ENCODE measurements around the gene BDH1.

The BDH1 gene

DNA sequence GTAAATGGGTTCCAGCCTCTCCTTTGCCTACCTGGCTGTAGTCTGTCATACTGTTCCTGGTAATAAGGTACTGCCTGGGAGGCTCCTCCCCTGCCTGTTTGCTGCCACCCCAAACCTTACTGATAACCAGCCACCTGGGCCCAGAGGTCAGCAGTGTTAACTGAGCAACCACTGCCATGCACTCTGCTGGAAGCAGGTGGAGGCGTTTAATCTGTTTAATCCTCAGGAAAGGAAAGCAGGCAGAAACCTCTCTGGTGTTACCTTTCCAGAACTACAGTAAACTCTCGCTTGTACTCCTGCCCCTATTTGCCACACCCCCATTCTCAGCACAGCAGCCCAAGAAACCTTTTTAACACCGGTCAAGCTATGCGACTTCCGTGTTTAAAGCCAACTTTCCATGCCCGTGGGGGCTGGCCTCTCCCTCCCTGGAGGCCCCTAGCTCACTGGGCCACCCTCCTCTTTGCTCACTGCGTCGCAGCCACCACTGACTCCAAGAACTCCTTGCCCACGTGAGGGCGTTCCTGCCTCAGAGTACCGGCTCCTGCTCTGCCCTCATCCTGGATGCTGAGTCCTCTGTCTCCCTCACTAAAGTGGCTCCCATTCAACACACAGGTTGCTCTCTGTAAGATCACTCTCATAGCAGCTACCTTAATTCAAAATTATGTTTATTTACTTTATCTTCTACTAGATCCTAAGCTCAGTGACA lies 8.3 kb downstream of the BDH1 start:
- no peak for DNase-seq

- DNase-seq = no peak
These were observed 9.3 kb downstream of the BDH1 start for GRCh38 chr3:197546307-197547085.

DNA sequence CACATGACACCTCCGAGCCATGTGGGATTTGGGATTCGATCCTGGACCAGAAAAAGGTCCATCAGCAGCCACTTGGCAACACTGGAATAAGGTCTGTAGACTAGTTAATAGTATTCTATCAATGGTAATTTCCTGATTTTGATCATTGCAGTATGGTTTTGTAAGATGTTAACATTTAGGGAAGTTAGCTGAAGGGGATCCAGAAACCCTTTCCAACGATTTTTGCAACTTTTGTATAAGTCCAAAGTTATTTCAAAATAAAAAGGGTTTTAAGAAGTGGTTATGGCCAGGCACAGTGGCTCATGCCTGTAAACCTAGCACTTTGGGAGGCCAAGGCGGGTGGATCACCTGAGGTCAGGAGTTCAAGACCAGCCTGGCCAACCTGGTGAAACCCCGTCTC lies 10.2 kb downstream of the BDH1 start:
- DNase-seq = no peak

DNA sequence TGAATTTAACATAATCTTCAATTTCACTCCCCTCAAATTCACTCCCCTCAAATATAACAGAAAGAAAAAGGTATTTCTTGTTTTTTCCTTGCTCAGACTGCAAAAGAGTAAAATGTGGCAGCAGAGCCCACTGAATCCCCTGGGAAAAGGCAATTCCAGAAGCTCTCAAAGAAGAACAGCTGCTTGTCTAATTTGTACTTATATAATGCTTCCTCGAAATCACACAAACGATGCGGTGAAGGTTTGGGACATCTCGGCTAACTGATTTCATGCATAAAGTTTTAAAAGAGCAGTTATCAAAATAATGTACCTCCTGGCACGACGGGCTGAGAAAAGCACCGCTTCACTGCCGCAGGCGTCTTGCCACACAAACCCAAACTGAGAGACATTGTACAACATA lies 10.7 kb downstream of the BDH1 start:
- DNase-seq = no peak

DNA sequence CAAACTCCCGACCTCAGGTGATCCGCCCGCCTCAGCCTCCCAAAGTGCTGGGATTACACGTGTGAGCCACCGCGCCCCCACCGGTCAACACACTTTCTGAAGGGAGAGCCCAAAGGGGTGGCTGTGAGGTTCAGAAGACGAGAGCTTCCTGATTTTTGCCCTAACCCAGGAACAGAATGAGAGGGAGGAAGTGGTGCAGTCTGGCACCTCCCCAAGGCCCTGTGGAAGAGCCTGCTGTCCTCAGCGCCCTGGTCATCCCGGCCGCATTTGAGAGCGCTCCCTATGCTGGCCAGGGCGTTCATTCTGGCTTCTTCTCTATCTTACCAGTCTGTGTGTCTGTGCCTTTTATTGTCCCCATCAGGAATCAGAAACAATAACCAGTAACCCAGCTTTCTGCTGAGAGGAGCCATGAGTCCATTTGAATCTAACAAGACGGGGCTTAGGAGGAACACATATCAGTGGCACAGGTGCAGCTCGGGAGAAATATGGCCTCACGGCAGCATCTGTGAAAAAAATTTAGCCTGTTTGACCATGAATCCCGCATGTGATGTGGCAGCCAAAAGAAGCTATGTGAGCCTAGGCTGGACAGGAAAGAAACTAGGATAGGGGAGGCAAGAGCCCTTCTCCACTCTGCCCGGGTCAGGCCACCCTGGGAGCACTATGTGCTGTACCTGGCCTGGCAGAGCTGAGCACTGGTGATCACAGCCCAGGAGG lies 12.9 kb downstream of the BDH1 start:
- no peak for DNase-seq

- no peak for DNase-seq
These were observed 13.8 kb downstream of the BDH1 start for GRCh38 chr3:197541756-197542539.

GRCh38 chr3:197540961-197541377 lies 14.8 kb downstream of the BDH1 start:
- DNase-seq = no peak

- DNase-seq = no peak
These were observed 16.1 kb downstream of the BDH1 start for GRCh38 chr3:197539651-197540051.

- DNase-seq = no peak
These were observed 21.6 kb downstream of the BDH1 start for GRCh38 chr3:197533927-197534725.

DNA sequence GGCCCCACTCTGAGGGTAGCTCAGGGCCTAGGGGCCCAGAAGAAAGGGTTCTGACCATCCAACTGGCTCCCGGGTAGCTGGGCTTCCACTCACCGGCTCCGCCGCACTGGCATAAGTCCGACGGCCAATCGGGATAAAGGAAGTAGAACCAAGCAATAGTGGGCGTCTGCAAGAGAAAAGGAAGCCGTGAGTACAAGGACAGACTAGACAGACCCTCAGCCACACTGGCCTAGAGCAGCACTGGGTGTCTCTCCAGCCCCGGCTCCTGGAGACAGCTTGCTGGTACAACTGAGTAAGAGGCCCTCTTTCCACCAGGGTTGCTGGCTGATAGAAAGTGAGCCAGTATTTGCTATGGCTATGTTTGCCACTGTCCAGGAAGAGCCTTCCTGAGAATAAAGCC lies 22.4 kb downstream of the BDH1 start:
- no peak for DNase-seq

- no peak for DNase-seq
These were observed 23.4 kb downstream of the BDH1 start for GRCh38 chr3:197532388-197532787.

- no peak for DNase-seq
These were observed 27.6 kb downstream of the BDH1 start for GRCh38 chr3:197528190-197528589.

GRCh38 chr3:197527569-197527968 lies 28.2 kb downstream of the BDH1 start:
- no peak for DNase-seq

DNA sequence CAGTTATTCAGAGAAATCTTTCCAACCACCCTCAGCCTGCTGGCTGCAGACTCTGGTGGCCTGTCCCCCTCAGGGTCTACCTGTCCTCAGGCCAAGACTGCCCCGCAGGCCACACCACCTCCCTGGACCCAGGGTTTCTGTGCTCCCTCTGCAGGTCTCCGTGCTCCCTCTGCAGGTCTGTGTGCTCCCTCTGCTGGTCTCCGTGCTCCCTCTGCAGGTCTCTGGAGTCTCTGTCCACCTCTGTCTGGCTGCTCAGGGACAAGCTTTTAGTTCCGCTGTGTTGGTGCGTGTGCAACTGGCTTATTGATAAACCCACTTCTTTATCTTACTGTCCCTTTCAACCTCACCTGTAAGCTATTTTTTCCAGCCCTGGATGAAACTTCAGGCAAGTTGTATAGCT lies 30.1 kb downstream of the BDH1 start:
- no peak for DNase-seq

GRCh38 chr3:197524128-197524527 lies 31.6 kb downstream of the BDH1 start:
- no peak for DNase-seq

- DNase-seq = no peak
These were observed 32.2 kb downstream of the BDH1 start for GRCh38 chr3:197523526-197523925.

GRCh38 chr3:197522881-197523441 lies 32.8 kb downstream of the BDH1 start:
- no peak for DNase-seq

GRCh38 chr3:197522183-197522715 lies 33.5 kb downstream of the BDH1 start:
- DNase-seq = no peak

- DNase-seq = no peak
These were observed 34.2 kb downstream of the BDH1 start for GRCh38 chr3:197521277-197522182.
